Effector CD4-positive, alpha-beta T cell (primary cell): ENCODE data around the gene CMTM1.
"Not testable (repeated sequence)": the region's sequence is repeated elsewhere in the genome, so short reads cannot be mapped to it uniquely, and the experiment has no call there.

Experiments used
- DNase-seq: peaks from one replicate; pipeline ENCODE4 v3.0.0-alpha.2; 2020

The CMTM1 gene

GRCh38 chr16:66617010-66617434, 50.8 kb downstream of the CMTM1 start:
- no peak for DNase-seq

- no peak for DNase-seq
Measured at GRCh38 chr16:66617728-66618127, 51.5 kb downstream of the CMTM1 start.

- DNase-seq: no peak
Measured at GRCh38 chr16:66618588-66619375, 52.5 kb downstream of the CMTM1 start.

GRCh38 chr16:66619534-66620428, 53.5 kb downstream of the CMTM1 start:
- no peak for DNase-seq

- no peak for DNase-seq
Measured at GRCh38 chr16:66620429-66620795, 54.2 kb downstream of the CMTM1 start.

- no peak for DNase-seq
Measured at GRCh38 chr16:66621973-66622372, 55.7 kb downstream of the CMTM1 start.

GRCh38 chr16:66622863-66623262, 56.6 kb downstream of the CMTM1 start:
- no peak for DNase-seq

GRCh38 chr16:66623755-66624154, 57.5 kb downstream of the CMTM1 start:
- DNase-seq: no peak

GRCh38 chr16:66627611-66628378, 61.6 kb downstream of the CMTM1 start:
- DNase-seq: not testable (repeated sequence)
